HG03354 (cell line): ENCODE measurements around the gene IQCE.

Experiments
- ATAC-seq: cut with Tn5 transposase; IDR thresholded peaks from one replicate; pipeline ENCODE4 v1.9.1; 2021; ENCODE audit warnings: mild to moderate bottlenecking; ENCODE audit not compliant: unreplicated experiment, poor library complexity, severe bottlenecking

IQCE gene

DNA sequence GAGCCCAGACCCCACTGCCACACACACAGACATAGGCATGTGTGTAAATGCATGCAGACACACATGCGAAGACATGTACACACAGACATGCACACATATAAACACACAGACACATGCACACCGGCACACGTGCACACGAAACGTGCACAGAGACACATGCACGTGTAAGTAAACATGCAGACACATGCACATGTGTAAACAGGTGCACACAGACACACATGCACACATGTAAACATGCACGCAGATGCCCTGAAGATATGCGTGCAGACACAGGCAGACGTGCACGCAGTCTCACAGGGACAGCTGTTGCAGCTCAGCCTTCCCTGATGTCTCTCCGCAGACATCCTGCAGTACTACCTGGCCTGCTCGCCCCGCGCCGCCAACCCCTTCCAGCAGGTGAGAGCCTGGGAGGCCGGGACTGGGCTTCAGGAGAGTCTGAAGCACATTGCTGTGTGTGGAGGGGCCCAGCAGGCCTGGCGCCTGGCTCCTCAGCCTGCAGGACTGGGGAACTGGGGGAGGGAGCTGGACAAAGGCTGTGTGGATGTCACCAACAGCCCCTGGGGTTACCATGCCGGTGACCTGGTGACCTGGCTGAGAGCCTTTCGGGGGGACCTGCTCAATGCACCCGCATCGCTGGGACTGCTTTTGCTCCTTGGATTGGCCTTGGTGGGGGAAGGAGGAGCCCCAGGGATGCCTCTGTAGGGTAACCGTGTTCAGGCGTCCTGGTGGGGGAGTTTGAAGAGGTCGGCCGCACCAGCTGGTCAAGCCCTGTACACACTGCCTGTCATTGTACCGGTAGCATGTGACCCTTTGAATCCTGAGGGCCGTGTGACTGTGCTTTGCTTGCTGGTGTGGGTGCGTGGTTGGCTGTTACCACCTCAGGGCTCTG, 93.3 kb downstream of the IQCE start:
- ATAC-seq = no peak

DNA sequence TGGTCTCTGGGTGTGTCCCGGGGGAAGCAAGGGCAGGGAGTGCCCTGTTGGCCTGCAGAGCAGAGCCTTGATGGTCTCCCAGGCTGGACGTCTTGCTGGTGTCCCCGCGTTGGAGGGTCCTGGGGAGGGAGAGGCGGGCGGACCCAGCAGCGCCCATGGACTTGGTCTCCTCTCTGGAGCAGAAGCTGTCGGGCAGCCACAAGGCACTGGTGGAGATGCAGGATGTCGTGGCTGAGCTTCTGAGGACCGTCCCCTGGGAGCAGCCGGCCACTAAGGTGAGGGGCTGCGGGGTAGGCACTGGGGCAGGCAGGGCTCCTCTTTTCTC, 93.9 kb downstream of the IQCE start:
- ATAC-seq = no peak

DNA sequence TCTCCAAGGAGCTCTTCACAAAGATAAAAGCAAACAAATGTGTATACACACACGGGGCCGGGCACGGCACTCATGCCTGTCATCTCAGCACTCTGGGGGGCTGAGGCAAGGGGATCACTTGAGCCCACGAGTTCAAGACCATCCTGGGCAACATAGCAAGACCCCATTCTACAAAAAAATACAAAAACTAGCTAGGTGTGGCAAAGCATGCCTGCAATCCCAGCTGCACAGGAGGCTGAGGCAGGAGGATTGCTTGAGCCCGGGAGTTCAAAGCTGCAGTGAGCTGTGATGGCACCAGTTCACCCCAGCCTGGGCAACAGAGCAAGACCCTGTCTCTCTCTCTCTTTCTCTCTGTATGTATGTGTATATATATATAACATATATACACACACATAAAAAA, 95.3 kb downstream of the IQCE start:
- no peak for ATAC-seq

DNA sequence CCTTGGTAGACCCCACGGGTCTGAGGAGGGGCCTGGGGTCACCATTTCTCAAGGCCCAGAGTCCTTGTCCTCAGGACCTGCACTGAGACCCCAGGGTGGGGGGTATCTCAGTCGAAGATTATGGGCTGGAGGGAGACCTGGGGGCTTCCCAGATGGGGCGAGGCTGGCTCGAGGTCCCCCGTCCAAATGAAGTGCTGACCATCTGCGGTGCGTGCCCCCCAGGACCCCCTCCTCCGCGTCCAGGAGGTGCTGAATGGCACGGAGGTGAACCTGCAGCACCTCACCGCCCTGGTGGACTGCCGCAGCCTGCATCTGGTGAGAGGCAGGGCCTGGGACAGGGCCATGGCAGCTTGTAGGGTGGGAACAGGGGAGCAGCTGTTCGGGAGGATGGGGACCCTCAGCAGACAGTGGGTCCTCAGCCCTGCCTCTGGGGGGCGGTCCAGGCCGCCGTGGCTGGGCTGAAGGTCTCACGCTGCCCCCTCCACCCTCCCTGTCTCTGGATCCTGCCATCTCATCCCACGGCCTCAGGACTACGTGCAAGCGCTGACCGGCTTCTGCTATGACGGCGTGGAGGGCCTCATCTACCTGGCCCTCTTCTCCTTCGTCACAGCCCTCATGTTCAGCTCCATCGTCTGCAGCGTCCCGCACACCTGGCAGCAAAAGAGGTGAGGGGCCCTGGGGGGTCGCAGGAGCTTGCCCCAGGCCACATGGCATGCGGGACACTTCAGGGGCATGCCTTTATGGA, 97.3 kb downstream of the IQCE start:
- no peak for ATAC-seq

DNA sequence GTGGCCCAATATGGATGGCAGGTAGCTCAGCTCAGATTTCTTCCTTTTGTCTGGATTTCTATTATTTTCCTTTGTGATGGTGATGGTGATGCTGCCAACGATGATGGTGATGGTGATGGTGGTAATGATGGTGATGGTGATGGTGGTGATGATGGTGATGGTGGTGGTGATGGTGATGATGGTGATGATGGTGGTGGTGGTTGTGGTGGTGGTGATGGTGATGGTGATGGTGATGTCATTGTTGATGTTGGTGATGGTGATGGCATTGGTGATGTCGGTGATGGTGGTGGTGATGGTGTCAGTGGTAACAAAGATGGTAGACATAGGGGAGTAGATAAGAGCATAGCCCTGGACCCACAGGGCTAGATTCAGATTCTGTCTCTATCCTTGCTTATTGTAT, 98.4 kb downstream of the IQCE start:
- ATAC-seq = no peak

DNA sequence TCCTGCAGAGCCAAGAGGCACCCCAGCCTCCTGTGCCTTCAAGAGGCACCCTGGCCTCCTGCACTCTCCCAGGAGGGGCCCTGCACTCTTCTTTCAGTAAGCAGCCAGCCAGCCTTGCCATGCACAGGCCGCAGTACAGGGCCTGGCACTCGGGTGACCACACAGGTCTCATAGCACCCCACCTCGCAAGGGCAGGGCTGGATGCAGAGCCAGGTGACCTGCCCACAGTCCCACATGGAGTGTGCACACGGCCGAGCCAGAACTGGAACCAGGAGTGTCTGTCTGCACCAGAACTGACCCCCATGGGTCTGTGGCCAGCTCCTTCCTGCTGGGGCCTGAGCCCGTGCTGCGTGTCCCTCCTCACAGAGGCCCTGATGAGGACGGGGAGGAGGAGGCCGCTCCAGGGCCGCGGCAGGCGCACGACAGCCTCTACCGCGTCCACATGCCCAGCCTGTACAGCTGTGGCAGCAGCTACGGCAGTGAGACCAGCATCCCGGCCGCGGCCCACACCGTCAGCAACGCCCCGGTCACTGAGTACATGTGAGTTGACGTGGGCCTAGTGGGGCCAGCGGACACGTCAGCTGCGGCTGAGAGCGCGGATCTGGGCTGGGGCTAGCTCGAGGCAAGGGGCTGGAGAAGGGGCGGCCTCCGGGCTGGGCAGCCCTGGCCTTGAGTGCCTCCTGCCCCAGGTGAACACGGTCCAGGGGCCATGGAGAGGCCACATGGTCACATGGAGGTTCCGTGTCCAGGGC, 99.3 kb downstream of the IQCE start:
- ATAC-seq = no peak

DNA sequence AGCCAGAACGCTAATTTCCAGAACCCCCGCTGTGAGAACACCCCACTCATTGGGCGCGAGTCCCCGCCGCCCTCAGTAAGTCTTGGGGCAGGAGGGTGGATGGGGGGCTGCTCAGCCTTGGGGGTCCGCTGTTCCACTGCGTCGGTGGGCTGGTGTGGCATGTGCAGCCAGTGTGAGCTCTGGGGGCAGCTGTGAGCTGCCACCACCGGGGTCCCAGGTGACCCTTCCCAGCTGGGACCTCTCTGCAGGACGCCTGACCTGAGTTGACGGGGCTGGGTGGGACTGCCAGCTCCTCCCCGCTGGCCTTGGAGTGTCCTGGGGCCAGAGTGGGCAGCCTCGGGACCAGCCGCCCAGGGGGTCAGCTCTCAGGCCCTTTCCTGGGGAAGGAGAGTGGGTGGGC, 100.2 kb downstream of the IQCE start:
- no peak for ATAC-seq

DNA sequence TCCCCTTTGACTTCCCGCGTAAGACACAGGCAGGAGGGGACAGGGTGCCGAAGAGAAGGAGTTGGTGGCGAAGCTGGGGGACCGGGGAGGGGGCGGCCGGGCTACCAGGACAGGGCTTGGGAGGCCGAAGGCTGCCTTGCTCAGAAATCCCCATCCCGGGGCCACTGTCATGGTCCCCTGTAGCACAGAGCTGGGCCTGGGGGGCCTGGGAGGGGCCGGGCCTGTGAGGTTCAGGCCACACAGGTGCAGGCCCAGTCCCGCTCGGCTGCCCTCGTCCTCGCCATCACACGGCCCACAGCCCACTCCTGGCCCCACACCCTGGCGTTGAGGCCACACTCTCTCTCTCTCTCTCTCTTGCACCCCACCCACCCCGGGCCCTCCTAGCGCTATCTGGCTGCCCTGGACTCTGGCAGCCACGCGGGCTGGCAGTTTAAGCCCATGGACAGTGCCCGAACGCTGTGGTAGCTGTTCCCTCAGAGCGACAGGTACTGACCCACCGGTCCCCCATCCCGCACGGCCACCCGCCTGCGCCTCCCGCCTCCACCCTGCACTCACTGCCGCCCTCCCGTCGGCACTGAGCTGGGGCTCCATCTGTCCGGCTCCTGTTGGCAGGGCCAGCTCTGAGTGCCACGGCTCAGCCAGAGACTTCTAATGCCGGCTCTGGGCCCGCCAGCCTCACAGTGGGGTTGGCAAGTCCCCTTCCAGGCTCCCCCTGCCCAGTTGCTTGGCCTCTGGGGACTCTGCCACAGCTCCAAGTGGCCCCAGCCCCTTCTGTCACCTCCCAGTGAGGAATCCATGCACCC, 101.0 kb downstream of the IQCE start:
- no peak for ATAC-seq

DNA sequence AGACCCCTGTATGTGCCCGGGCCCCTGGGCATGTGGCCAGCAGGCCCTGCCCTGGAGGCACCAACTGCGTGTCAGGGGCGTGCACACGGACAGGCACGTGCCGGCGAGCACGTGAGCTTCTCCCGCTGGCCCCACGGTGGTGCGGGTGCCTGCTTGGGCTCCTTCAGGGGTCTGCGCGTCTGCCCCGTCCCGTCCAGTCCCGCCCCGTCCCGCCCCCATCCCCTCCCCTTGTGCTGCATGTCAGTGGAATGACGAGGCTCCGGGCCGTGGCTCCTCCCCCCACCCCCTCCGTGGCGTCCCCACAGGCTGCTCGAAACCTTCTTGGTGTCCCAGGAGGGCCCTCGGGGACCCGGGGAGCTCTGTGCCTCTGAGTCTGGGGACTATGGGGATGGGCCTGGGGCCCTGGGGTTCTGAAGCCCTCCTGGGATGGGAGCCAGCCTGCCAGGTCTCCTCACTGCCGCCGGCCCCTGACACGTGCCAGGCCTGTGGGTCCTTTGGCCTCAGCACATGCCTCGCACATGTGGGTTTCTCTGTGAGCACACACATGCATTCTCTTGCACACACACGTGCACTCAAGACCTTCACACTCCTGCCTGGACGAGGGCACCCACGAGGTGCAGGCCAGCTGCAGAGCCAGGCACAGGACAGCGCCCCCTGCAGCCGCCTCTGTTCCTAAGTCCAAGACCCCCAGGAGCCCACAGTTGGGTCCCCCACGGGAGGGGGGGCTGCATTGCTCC, 101.7 kb downstream of the IQCE start:
- ATAC-seq = no peak

DNA sequence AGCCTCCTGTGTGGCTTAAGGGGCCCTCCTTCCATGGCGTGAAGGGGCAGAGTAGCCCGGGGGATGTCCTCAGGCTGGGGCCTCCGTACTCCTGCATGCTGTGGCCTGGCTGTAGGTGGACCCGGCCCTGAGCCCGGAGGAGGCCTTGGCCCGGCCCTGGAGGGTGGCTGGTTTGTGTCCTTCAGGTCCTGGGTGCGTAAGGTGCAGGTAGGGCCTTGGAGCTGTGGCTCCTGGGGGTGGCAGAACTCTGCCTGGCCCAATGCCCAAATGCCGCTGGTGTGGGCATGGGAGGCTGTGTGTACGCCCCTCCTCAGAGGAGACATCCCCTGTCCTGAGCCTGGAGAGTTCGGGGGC, 102.3 kb downstream of the IQCE start:
- ATAC-seq = no peak

DNA sequence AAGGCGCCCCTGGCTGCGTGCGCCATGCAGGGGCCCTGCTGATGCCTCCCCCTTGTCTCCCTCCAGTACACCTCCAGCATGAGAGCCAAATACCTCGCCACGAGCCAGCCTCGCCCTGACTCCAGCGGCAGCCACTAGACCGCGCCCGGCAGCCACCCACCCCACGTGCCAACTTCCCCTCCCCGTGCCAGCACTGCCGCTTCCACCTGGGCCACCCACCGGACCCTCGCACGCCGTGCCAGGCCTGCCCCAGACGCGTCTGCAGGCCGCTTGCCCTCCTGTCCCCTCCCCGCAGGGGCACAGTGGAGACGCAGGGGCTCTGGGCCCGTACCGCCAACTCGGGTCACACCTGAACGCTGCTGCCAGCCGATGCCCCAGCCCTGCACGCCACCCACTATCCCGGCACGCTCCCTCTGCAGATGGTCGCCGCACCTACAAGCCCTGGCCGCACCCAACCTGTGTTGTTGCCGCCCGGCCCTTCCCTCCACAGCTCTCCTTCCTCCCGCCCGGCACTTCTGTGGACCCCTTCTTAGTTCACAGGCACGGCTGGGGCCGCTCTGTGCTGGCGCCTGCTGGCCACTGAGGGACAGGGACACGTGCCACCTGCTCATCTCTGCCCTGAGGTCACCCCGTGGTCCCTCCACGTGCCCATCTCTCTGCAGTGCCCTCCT, 103.0 kb downstream of the IQCE start:
- no peak for ATAC-seq

DNA sequence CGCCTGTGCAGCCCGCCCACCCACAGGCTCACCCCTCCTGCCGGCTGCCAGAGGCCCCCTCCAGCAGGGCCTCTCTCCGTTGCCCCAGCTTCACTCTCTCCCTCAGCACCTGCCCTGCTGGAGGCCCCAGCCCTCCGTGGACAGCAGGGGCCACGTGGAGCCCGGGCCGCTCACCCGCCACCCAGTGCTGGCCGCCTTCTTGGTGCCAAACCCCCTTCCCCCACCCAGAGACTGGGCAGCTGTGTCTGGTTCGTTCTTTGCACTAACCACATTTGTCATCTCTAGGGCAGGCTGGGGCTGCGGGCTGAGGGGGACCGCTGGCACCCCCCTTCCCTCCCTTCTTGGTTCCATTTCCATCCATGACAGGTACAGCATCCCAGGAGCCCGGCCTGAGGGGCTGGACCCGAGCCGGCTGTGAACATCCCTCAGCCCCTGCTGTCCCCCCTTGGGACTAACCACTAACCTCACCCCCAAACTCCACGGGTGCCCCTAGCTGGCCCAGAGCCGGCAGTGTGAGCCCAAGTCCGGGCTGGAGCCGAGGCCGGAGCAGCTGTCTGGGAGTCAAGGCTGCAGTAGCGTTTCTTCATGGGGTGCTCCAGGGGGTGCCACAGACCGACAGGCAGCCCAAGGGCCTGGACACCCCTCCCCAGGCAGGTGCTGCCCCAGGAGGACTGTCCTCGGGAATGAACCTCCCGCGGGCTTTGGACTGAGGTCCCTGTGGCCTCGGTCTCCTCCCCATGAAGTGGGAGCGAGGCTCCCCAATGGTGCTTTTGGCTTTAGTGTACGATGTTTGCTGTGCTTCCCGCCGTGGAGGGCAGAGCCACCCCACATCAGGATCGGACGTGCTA, 103.7 kb downstream of the IQCE start:
- ATAC-seq = no peak

DNA sequence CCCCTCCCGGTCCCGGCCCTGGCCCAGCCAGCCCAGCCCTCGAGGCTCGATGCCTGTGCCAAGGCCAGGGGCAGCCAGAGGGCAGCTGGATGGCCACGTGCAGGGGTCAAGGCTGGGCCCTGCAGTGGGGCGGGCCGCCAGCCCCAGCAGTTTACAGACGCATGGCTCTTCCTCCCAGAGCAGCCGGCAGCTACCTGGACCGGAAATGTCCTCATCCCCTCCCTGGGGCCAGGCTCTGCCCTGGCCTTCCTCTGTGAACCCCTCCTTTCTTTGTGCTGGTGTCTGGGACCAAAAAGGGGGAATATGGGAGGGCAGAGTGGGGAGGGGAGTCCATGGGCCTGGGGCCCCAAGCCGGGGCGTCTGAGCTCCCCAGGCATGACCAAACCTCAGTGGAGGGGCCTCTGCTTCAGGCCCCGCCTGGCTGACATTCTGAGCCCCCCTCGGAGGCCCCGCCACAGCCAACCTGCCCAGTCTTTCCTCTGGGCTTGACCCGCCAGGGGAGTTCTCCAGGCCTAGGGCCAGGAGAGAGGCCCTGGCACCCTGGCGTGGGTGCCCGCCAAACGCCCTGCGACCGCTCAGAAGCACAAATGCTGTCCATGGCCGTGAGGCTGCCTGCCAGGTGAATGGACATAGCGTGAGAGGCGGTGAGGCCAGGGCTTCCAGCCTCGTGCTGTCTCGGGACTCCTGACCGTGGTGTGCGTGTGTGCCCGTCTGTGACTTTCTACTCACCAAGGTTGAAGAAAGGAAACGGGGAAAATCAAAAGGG, 104.5 kb downstream of the IQCE start:
- no peak for ATAC-seq

DNA sequence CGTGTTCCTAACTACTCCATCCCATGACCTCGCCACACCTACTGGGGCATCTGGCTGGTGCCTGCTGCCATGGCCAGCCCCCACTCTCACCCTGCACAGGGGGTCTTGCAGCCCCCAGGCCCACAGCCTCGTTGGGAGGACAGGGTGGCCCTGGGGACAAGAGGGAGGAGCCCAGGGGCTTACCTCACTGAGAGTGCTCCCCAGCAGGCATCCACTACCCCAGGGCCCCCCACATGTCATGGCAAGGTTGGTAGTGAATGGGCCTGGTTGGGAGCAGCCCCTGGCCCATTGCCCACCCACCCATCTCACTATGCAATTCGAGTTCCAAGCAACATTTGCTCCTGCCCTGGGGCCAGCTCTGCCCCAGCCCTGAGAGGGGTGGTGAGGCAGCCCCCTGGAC, 105.2 kb downstream of the IQCE start:
- ATAC-seq = no peak
